ENCODE results near the gene NFKB1.

DNA sequence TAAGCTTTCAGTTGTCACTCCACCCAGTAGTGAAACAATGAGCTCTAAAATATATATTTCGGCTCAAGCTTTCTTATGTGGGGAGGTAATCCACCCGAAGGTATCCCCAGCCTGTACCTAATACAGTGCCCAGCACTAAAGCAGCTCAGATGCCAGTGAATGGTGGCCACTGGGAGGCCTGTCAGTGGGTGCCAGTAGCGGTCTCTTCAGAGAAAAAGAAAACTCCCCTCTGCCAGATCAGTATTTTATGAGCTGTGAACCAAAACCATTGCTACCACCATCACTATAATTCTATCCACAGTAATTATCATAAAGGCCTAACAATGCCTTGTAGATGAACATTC lies 835 bp upstream of the NFKB1 start:
- no peak for TF ChIP-seq EZH2phosphoT487 (conservative IDR thresholded peaks at IDR 0.05; ENCODE audit: low read length)
- TF ChIP-seq, protein P1, sequence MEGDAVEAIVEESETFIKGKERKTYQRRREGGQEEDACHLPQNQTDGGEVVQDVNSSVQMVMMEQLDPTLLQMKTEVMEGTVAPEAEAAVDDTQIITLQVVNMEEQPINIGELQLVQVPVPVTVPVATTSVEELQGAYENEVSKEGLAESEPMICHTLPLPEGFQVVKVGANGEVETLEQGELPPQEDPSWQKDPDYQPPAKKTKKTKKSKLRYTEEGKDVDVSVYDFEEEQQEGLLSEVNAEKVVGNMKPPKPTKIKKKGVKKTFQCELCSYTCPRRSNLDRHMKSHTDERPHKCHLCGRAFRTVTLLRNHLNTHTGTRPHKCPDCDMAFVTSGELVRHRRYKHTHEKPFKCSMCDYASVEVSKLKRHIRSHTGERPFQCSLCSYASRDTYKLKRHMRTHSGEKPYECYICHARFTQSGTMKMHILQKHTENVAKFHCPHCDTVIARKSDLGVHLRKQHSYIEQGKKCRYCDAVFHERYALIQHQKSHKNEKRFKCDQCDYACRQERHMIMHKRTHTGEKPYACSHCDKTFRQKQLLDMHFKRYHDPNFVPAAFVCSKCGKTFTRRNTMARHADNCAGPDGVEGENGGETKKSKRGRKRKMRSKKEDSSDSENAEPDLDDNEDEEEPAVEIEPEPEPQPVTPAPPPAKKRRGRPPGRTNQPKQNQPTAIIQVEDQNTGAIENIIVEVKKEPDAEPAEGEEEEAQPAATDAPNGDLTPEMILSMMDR (IDR thresholded peaks at IDR 0.05; ENCODE audit: insufficient read depth, low read length, poor library complexity, severe bottlenecking), result no peak

All from SU-DHL-6 (cell line).